Gastrocnemius medialis (tissue), 4 donors: ENCODE data around the gene SPN. TPM values are rescaled to one million over a fixed set of nuclear protein-coding genes. Genes with fewer than 3 reads are reported as not detected.
"Not testable (repeated sequence)": the region's sequence is repeated elsewhere in the genome, so short reads cannot be mapped to it uniquely, and the experiment has no call there.

ENCODE experiments used
- ATAC-seq, 2 donors: fragments of 150-250 bp; one replicate each; pipeline ENCODE4 v1.9.1; 2016
- DNase-seq, 2 donors: peaks; one replicate each; pipeline ENCODE4 v3.0.0-alpha.2; 2019
- H3K27ac ChIP-seq, 4 donors: fragments of 200-600 bp; sonication (generic); 1 replicate in 1 of 4; 2 replicates in 3 of 4; pipeline ENCODE4 v1.5.1; 2016 to 2018; ENCODE audit warnings: mild to moderate bottlenecking in 2 of 4, moderate library complexity in 1 of 4
- H3K27me3 ChIP-seq, 3 donors: fragments of 200-600 bp; sonication (generic) in 2 of 3; 1 replicate in 1 of 3; 2 replicates in 2 of 3; pipeline versions ENCODE4 v1.5.1 to v1.6.0; 2016 to 2019; ENCODE audit warnings: mild to moderate bottlenecking in 1 of 3, moderate library complexity in 1 of 3
- H3K36me3 ChIP-seq, 2 donors: fragments of 200-600 bp; sonication (generic) in 1 of 2; one replicate each; pipeline ENCODE4 v1.5.1; 2017 to 2018
- H3K4me1 ChIP-seq, 2 donors: fragments of 200-600 bp; sonication (generic) in 1 of 2; one replicate each; pipeline ENCODE4 v1.5.1; 2016 to 2017; ENCODE audit warnings: mild to moderate bottlenecking in 2 of 2
- H3K4me3 ChIP-seq, 4 donors: fragments of 200-600 bp; sonication (generic) in 3 of 4; 1 replicate in 1 of 4; 2 replicates in 3 of 4; pipeline ENCODE4 v1.5.1; 2016 to 2019; ENCODE audit warnings: mild to moderate bottlenecking in 2 of 4
- H3K9me3 ChIP-seq, 3 donors: fragments of 200-600 bp; sonication (generic) in 2 of 3; 1 replicate in 1 of 3; 2 replicates in 2 of 3; pipeline ENCODE4 v1.5.1; 2016 to 2019
- POLR2A ChIP-seq, 2 donors: fragments of 450-650 bp; IDR thresholded peaks; one replicate each; pipeline ENCODE4 v1.6.1; 2017; ENCODE audit warnings: antibody characterized with exemption in 2 of 2, mild to moderate bottlenecking in 2 of 2, moderate library complexity in 2 of 2
- in situ Hi-C, 4 donors: fragments of 200-750 bp; cut with MboI; loops; one replicate each; pipeline versions ENCODE4 v1.15.0 to v1.8.0; 2017; ENCODE audit warnings: low sequenced_read_pairs in 4 of 4
- intact Hi-C: fragments of 100-400 bp; cut with DNase I; formaldehyde crosslinking; loops from one replicate; pipeline ENCODE4 v1.15.1; 2023; ENCODE audit warnings: low total_unique reads
- total RNA-seq, 4 donors: library from RNA; depleted of rRNA; stranded (reverse); fragments of >200 nt; gene quantifications; one replicate each; pipeline versions ENCODE4 v1.1.0 to v1.2.3, GENCODE V29; 2016
- TF ChIP-seq, protein P1 (sequence below), 5 experiments: fragments of 450-650 bp in 3 of 5; fragments of 200-600 bp in 2 of 5; sonication (generic) in 2 of 5; IDR thresholded peaks in 4 of 5; conservative IDR thresholded peaks in 1 of 5; 1 replicate in 4 of 5; 2 replicates in 1 of 5; pipeline ENCODE4 v1.5.1; 2016 to 2019; ENCODE audit warnings: antibody characterized with exemption in 5 of 5, mild to moderate bottlenecking in 3 of 5, moderate library complexity in 3 of 5

The SPN gene
- total RNA-seq, 4 donors from 2014 or later, result 0.12 to 0.88 (median 0.84) TPM; not detected in 1

DNA sequence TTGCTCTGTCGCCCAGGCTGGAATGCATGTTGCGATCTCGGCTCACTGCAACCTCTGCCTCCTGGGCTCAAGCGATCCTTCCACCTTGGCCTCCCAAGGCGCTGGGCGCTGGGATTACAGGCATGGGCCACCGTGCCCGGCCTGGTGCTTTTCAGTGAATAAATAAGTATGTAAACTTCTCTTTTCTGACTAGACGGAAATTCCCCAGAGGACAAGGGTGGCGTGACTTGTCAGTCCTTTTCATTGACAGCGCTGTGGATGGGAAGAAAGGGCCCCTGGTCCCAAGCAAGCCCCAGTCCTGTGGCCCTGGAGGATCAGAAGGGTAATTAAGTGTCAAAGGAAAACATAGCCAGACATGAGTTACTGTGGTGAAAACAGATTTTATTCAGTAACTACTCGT is 9.6 kb upstream of the SPN start:
- H3K4me3 ChIP-seq, result no peak overlapping the region
- H3K27ac ChIP-seq, result no peak overlapping the region
- ATAC-seq (no peak), DNase-seq (no peak)
- in situ Hi-C loops (no loop called here), intact Hi-C loops (no loop called here)
- no peaks in the 10 kb centered on the region for H3K4me1 ChIP-seq
- H3K9me3 ChIP-seq, result no peaks in the 10 kb centered on the region
- H3K36me3 ChIP-seq, result no peaks in the 10 kb centered on the region
- H3K27me3 ChIP-seq, result no peaks in the 10 kb centered on the region
- TF ChIP-seq POLR2A (IDR thresholded peaks at IDR 0.05), result no peak
- TF ChIP-seq, protein P1, sequence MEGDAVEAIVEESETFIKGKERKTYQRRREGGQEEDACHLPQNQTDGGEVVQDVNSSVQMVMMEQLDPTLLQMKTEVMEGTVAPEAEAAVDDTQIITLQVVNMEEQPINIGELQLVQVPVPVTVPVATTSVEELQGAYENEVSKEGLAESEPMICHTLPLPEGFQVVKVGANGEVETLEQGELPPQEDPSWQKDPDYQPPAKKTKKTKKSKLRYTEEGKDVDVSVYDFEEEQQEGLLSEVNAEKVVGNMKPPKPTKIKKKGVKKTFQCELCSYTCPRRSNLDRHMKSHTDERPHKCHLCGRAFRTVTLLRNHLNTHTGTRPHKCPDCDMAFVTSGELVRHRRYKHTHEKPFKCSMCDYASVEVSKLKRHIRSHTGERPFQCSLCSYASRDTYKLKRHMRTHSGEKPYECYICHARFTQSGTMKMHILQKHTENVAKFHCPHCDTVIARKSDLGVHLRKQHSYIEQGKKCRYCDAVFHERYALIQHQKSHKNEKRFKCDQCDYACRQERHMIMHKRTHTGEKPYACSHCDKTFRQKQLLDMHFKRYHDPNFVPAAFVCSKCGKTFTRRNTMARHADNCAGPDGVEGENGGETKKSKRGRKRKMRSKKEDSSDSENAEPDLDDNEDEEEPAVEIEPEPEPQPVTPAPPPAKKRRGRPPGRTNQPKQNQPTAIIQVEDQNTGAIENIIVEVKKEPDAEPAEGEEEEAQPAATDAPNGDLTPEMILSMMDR (IDR thresholded peaks at IDR 0.05 in 4 of 5, conservative IDR thresholded peaks at IDR 0.05 in 1 of 5), result no peak

DNA sequence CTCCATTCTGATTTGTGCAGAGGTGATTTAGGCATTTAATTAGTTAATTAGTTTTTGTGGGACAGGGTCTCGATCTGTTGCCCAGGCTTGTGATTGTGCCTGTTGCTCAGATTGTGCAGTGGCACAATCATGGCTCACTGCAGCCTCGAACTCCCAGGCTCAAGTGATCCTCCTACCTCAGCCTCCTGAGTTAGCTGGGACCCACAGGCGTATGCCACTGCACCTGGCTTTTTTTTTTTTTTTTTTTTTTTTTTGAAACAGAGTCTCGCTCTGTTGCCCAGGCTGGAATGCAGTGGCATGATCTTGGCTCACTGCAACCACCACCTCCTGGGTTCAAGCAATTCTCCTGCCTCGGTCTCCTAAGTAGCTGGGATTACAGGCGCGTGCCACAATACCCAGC is 9.2 kb upstream of the SPN start:
- in situ Hi-C loops, result not testable (repeated sequence)

DNA sequence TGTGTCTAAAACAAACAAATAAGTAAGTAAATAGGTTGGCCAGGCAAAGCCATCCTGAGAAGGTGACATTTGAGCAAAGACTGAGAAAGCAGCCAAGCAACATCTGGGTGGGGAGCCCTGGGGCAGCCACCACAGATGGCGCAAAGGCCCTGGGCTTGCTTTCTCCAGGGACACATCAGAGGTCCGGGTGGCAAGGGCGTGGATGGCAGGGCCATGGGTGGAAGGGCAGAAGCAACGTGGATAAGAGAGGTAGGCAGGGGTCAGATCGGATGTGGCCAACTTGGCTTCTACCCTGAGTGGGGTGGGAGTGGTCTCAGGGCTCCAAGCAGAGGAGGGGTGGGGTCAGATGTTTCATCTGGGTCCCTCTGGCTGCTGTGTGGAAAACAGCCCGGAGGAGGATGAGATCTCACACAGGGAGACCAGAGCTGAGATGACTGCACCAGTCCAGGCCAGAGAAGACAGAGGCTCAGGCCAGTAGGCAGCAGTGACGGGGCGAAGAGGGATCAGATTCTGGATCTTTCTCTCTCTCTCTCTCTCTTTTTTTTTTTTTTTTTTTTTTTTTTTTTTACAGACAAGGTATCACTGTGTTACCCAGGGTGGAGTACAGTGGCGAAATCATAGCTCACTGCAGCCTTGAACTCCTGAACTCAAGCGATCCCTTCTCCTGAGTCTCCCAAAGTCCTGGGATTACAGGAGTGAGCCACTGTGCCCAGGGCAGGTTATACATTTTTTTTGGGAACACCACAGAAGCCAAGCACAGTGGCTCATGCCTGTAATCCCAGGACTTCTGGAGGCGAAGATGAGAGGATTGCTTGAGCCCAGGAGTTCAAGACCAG is 6.1 kb upstream of the SPN start:
- ATAC-seq (no peak), DNase-seq (no peak)
- TF ChIP-seq, protein P1 (IDR thresholded peaks at IDR 0.05 in 4 of 5, conservative IDR thresholded peaks at IDR 0.05 in 1 of 5), result no peak
- TF ChIP-seq POLR2A (IDR thresholded peaks at IDR 0.05), result no peak
- no peaks in the 10 kb centered on the region for H3K9me3 ChIP-seq
- H3K4me1 ChIP-seq, result no peaks in the 10 kb centered on the region
- no peaks in the 10 kb centered on the region for H3K27me3 ChIP-seq
- intact Hi-C loops, result no loop called here
- no peak overlapping the region for H3K4me3 ChIP-seq
- no peaks in the 10 kb centered on the region for H3K36me3 ChIP-seq
- in situ Hi-C loops, result no loop called here
- H3K27ac ChIP-seq, result no peak overlapping the region

More for the DNA sequence above, 9.2 kb upstream of the SPN start:
- H3K4me3 ChIP-seq, H3K27ac ChIP-seq, DNase-seq, intact Hi-C loops, H3K4me1 ChIP-seq, H3K9me3 ChIP-seq, ATAC-seq, H3K36me3 ChIP-seq, H3K27me3 ChIP-seq: not testable (repeated sequence)

DNA sequence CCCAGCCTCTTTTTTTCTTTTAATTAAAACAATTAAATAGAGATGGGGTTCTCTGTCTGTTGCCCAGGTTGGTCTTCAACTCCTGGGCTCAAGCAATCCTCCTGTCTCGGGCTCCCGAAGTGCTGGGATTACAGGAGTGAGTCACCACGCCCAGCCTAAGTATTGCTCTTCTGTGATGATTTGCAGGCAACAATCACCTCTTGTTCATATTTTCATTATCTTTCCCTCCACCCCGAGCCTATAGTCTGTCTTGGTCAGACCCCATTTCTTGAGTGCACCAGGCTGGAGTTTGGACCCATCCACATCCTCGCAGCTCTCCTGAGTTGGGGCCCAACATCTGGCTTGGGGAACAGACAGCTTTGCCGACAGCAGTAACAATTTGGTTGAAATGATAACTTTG is 4.3 kb upstream of the SPN start:
- Histone ChIP-seq H3K36me3 (no peaks in the 10 kb centered on the region), H3K4me1 (no peaks in the 10 kb centered on the region), H3K9me3 (no peaks in the 10 kb centered on the region), H3K27ac (no peak overlapping the region), H3K27me3 (no peaks in the 10 kb centered on the region), H3K4me3 (no peak overlapping the region)
- no peak for TF ChIP-seq POLR2A (IDR thresholded peaks at IDR 0.05)
- TF ChIP-seq, protein P1 (IDR thresholded peaks at IDR 0.05 in 4 of 5, conservative IDR thresholded peaks at IDR 0.05 in 1 of 5), result no peak
- ATAC-seq (no peak), DNase-seq (no peak)
- intact Hi-C loops, result no loop called here
- in situ Hi-C loops, result no loop called here

DNA sequence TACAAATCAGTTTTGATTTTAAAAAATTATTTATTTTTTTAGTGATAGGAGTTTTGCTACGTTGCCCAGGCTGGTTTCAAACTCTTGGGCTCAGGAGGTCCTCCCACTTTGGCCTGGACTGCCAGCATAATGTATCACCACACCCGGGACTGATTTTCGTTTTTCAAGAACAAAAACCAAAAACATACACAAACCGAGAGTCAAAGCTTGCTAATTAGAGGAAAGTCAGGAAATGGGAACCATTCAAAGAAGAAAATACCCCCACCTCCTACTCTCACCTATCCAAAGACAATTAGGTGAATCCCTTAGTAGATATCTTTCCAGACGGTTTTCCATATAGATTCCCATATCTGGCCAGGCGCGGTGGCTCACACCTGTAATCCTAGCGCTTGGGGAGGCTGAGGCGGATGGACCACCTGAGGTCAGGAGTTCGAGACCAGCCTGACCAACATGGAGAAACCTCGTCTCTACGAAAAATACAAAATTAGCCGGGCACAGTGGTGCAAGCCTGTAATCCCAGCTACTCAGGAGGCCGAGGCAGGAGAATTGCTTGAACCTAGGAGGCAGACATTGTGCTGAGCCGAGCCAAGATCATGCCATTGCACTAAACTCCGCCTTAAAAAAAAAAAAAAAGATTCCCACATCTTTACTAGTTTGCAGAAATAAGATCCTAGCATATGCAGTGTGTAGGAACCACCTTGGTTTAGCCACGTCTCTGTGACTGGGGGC is 883 bp upstream of the SPN start:
- H3K9me3 ChIP-seq, result no peaks in the 10 kb centered on the region
- in situ Hi-C loops, result no loop called here
- intact Hi-C loops, result no loop called here
- no peaks in the 10 kb centered on the region for H3K36me3 ChIP-seq
- H3K4me3 ChIP-seq, result no peak overlapping the region
- TF ChIP-seq, protein P1 (IDR thresholded peaks at IDR 0.05 in 4 of 5, conservative IDR thresholded peaks at IDR 0.05 in 1 of 5), result no peak
- no peak for TF ChIP-seq POLR2A (IDR thresholded peaks at IDR 0.05)
- no peaks in the 10 kb centered on the region for H3K4me1 ChIP-seq
- H3K27me3 ChIP-seq, result no peaks in the 10 kb centered on the region
- DNase-seq (no peak), ATAC-seq (no peak)
- H3K27ac ChIP-seq, result no peak overlapping the region
